PFSK-1 (cell line): ENCODE data around the gene TAGLN3. TPM values are rescaled to one million over a fixed set of nuclear protein-coding genes. Genes with fewer than 3 reads are reported as not detected.

ENCODE experiments used
- FOXP2 ChIP-seq: optimal IDR thresholded peaks from 2 replicates; pipeline ENCODE3; 2011; ENCODE audit warnings: borderline replicate concordance, control low read depth, inconsistent platforms; ENCODE audit not compliant: insufficient read depth; ENCODE audit errors: extremely low read length, extremely low read depth
- POLR2AphosphoS5 ChIP-seq: IDR thresholded peaks from 2 replicates; pipeline ENCODE4 v1.6.1; 2012; ENCODE audit warnings: low read depth, mild to moderate bottlenecking, control low read depth, low read length, moderate library complexity
- SIN3A ChIP-seq: IDR thresholded peaks from 2 replicates; pipeline ENCODE4 v1.6.1; 2012; ENCODE audit warnings: mild to moderate bottlenecking, low read length, moderate library complexity, borderline replicate concordance; ENCODE audit not compliant: insufficient read depth
- TAF1 ChIP-seq: IDR thresholded peaks from 2 replicates; pipeline ENCODE4 v1.6.1; 2012; ENCODE audit warnings: low read length, control low read depth, borderline replicate concordance; ENCODE audit not compliant: insufficient read depth
- polyA plus RNA-seq: library from polyadenylated mRNA; unstranded; fragments of >200 nt; gene quantifications from one replicate; pipeline ENCODE4 v1.2.1, GENCODE V29; 2012; ENCODE audit warnings: low read depth, missing spikeins; ENCODE audit not compliant: insufficient read length
- TF ChIP-seq, protein P1 (sequence below), 2 experiments: IDR thresholded peaks; 2 replicates each; pipeline versions ENCODE4 v1.6.1 to v1.8.0; 2011 to 2012; ENCODE audit warnings: low read depth in 2 of 2, low read length in 2 of 2, control low read depth in 1 of 2, inconsistent platforms in 1 of 2, mild to moderate bottlenecking in 1 of 2, moderate library complexity in 1 of 2; ENCODE audit not compliant: insufficient read depth in 1 of 2

The TAGLN3 gene
- not detected for polyA plus RNA-seq

DNA sequence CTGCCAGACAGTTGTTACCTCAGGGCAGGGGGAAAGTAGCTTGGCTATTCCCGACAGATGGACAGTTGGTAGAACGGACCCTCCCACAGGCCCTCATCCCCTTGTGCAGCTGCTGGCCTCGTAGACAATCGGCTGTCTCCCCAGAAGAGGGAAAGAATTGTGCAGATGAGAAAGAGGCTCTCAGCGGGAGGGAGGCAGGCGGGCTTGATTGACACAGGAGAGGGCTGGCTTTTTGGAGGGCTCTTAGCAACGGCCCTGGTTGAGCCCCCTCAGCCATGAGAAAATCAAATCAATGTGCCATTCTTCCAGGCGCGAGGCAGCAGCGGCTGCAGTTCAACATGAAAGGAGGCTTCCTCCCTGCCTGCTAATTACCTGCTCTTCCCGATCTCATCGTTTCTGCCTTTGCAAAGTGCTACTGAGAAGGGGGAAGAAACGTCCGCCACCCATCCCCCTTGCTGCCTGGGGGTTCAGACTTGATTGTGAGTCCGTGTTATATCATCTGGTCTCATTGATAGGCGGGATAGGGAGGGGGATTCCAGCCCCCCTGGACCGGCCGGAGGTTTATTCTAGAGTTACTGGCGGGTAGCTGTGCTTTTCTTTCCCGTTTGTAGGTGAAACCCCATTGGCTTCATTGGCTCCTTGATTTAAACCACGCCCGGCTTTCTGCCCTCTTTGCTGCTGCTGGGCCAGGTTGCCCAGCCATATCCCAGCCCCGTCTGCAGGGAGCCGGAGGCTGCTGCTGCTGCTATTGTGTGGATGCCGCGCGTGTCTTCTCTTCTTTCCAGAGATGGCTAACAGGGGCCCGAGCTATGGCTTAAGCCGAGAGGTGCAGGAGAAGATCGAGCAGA is at the start of gene TAGLN3:
Gene TAGLN3 (plus strand): TSS at position 287 of the 848 bp plus-strand sequence. CDS start 501 bp downstream, at position 788.
- TF ChIP-seq SIN3A (no peak), POLR2AphosphoS5 (no peak), FOXP2 (no peak), TAF1 (no peak)
- TF ChIP-seq, protein P1, sequence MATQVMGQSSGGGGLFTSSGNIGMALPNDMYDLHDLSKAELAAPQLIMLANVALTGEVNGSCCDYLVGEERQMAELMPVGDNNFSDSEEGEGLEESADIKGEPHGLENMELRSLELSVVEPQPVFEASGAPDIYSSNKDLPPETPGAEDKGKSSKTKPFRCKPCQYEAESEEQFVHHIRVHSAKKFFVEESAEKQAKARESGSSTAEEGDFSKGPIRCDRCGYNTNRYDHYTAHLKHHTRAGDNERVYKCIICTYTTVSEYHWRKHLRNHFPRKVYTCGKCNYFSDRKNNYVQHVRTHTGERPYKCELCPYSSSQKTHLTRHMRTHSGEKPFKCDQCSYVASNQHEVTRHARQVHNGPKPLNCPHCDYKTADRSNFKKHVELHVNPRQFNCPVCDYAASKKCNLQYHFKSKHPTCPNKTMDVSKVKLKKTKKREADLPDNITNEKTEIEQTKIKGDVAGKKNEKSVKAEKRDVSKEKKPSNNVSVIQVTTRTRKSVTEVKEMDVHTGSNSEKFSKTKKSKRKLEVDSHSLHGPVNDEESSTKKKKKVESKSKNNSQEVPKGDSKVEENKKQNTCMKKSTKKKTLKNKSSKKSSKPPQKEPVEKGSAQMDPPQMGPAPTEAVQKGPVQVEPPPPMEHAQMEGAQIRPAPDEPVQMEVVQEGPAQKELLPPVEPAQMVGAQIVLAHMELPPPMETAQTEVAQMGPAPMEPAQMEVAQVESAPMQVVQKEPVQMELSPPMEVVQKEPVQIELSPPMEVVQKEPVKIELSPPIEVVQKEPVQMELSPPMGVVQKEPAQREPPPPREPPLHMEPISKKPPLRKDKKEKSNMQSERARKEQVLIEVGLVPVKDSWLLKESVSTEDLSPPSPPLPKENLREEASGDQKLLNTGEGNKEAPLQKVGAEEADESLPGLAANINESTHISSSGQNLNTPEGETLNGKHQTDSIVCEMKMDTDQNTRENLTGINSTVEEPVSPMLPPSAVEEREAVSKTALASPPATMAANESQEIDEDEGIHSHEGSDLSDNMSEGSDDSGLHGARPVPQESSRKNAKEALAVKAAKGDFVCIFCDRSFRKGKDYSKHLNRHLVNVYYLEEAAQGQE (IDR thresholded peaks at IDR 0.05; ENCODE audit: insufficient read depth in 1 of 2, low read depth in 2 of 2, low read length in 2 of 2), result no peak

DNA sequence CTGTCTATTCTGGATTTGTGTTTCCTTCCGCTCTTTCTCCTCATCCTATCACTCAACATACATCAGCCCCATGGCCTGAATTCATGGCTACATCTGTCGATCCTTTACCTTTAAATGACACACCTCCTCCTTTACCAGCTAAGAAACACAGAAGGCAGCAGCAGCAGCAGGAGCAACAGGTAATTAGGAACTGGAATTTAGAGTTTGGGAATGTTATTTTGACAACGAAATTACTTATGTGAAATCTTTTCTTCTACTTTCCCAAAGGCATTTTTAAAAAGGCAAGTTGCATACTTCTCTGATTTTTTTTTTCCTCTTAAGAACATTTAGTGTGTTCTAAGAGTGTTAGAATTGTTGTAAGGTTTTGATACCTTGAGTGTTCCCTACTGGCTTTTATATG is 49.0 kb upstream of the TAGLN3 start:
- TF ChIP-seq POLR2AphosphoS5, result no peak
- TF ChIP-seq TAF1, result no peak
- TF ChIP-seq SIN3A, result no peak
- no peak for TF ChIP-seq FOXP2

DNA sequence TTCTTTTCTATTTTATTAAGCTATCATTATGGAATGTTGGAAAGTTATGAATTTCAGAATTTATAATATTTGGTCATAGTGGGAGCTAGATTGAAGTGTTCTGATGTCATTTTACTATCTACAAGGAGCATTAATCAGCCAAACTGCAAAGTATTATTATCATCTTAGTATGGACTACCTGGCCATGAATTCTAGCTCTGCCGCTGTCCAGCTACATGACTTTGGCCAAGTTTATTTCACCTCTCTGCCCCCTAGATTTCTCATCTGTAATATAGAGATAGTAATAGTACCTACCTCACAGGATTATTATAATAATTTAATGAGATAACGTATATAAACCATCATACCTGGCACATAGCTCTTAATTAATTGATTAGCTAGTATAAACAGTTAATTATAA is 47.7 kb upstream of the TAGLN3 start:
- no peak for TF ChIP-seq POLR2AphosphoS5
- TF ChIP-seq TAF1, result no peak
- TF ChIP-seq SIN3A, result no peak
- TF ChIP-seq FOXP2, result no peak
- TF ChIP-seq, protein P1 (IDR thresholded peaks at IDR 0.05; ENCODE audit: insufficient read depth in 1 of 2, low read depth in 2 of 2, low read length in 2 of 2), result no peak

DNA sequence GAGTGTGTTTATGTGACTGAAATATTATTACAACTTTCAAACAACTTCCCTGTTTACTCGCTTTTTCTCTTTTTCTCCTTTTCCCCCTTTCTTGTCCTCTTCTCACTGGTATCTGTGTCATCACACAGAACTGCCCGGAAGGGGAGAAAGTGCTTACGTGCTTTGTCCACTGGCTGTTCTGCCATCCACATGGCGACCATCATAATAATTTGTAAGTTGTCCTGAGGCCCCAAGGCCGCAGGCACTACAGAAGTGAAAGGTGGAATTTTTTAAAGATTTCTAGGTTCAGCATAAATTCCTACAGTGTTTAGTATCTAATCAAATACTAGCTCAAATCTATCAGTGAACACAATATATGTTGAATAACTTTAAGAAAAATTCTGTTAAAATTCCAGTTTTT is 46.6 kb upstream of the TAGLN3 start:
- TF ChIP-seq FOXP2 (no peak), TAF1 (no peak), SIN3A (no peak)
- TF ChIP-seq, protein P1 (IDR thresholded peaks at IDR 0.05; ENCODE audit: insufficient read depth in 1 of 2, low read depth in 2 of 2, low read length in 2 of 2), result no peak

DNA sequence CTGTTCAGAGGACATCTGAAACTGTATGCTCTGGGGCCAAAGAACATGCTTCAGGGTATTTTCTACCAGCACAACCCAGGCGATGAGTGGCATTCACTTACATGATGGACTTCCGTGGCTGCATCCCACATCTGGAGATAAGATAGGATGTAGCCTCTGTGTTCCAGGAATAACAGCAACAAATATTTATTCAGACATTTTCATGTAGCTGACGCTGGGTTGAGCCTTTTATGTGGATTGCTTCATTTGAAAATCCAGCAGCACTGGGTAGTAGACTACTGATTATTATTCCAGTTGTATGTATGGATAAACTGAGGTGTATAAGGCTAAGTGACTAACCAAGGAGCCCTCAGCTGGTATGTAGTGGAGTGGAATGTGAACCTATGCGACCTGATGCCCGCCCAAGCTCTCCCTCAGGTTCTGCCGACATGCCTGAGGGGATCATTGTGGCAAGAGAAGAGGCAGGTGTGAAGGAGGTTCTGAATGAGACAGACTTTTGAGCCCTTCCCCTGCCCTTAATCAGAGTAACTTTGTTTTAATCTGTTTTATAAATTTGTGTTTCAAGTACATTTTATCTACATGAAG is 45.8 kb upstream of the TAGLN3 start:
- TF ChIP-seq, protein P1 (IDR thresholded peaks at IDR 0.05; ENCODE audit: insufficient read depth in 1 of 2, low read depth in 2 of 2, low read length in 2 of 2), result no peak
- TF ChIP-seq SIN3A, result no peak
- TF ChIP-seq POLR2AphosphoS5, result no peak
- TF ChIP-seq FOXP2, result no peak
- no peak for TF ChIP-seq TAF1
